Measurements from ENCODE around the gene NAPA.

The NAPA gene

GRCh38 chr19:47483800-47484690 lies 30.8 kb downstream of the NAPA start, which contains the start of gene KPTN:
Gene KPTN (minus strand): TSS chr19:47484219. CDS start chr19:47484160, 59 bp downstream.
- peak; percentile 82 for DNase-seq

DNA sequence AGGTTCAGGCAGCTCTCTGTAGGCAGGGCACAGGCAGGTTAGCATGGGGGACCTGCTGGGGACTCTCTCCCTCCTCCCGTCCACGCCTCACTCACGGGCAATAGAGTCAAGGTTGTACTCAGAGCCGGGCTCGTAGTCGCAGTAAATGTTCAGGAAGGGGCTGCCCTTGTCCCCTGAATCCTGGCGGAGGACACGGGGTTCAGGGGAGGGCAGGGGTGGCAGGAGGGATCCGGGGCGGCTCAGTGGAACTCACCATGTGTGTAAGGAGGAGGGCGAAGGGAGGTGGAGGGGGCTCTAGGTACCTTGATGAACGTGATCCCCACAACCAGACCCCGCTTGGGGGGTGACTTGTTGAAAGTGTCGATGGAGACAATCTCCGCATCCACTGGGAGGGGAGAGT lies 31.7 kb downstream of the NAPA start:
- DNase-seq = no peak

DNA sequence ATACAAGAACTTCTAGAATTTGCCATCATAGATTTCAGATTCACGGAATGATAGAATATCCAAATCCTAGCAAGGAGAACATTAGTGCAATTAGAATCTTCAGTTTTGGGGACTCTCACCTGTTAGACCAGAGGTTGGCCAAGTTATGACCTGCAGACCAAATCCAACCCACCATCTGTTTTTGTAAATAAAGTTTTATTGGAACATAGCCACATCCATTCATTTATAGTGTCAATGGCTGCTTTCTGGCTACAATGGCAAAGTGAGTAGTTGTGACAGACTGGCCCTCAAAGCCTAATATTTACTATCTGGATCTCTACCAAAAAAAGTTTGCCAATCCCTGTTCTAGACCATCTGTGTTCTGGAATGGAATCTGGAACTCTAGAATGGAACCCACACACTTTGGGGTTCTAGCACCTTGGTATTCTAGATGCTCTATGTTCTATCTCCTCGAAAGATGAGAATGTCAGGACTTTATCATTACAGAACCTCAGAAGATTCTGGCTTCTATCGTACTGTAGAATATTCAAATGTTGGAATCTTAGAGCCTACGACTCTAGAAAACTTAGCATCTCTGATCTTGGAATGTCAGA lies 33.3 kb downstream of the NAPA start:
- no peak for DNase-seq

DNA sequence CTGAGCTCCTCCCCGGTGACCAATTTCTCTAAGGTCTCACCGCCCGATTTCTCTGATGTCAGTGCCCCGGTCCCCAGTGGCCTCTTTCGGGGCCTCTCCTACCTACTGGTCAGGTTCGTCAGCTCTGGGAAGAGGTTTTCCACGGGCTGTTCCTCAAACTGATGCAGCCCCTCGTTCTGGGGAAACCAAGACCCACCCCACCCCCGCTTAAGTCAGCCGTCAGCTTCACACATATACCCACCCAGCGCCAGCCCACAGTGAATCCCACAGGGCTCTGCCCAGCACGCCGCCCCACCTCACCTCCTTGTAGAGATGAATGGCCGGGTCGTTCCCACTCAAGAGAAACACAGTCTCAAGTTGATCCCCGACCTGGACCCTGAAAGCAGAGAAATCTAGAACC lies 34.2 kb downstream of the NAPA start:
- no peak for DNase-seq

DNA sequence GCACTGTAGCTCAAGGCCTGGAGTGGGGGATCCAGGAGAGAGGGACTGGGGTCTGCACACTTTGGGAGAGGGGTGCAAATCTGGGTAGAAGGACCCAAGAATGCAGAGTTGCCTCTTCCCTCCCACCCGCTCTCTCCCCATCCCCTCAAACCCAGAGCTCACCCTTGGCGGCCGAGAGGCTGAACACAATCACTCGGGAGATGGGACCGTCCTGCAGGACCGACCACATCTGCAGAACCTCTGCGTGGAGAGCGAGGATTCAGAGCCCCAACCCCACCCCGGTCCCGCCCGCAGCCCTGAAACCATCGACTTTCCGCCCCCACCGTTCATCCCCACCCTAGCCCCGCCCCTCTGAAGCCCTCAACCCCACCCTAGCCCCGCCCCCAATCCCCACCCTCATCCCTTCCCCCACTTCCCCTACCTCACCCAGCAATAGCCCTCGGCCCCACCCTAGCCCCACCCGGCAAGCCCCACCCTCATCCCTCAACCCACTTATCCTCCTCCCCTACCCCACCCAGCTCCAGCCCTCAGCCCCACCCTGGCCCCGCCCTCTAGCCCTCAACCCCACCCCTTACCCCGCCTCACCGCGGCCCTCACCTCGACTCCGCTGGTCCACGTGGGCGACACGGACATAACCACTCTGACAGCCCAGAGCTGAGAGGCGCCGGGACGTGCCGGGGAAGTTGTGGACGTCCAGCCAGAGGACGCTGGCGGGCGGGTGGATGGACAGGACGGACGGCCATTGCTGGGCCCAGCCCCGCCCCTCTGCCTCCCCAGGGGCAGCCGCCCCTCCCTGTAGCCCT lies 35.0 kb downstream of the NAPA start:
- no peak for DNase-seq

GRCh38 chr19:47476438-47476972 lies 38.4 kb downstream of the NAPA start:
- no peak for DNase-seq

DNA sequence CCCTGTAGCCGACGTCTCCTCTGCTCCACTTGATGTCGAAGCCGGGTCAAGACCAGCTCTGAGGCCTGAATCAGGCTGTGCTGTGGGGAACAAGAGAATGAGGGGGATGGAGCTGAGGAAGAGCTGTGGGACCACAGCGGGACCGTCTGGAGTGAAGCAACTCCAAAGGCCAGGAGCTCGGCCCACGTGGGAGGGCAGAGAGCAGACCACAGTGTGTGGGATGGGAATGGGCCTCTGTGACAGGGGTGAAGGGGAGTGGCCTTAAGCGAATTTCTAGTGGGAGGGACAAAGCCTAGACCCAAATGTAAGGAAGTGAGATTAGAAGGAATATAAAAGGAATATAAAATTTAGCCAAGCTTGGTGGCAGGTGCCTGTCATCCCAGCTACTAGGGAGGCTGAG lies 39.4 kb downstream of the NAPA start:
- no peak for DNase-seq

GRCh38 chr19:47473336-47473735 lies 41.5 kb downstream of the NAPA start:
- DNase-seq = no peak

- DNase-seq = peak; percentile 33
These were observed 43.0 kb downstream of the NAPA start, which contains the start of gene SLC8A2 for GRCh38 chr19:47471733-47472457. Gene SLC8A2 (minus strand): TSS chr19:47471893. CDS start chr19:47466403, 5,490 bp downstream.

DNA sequence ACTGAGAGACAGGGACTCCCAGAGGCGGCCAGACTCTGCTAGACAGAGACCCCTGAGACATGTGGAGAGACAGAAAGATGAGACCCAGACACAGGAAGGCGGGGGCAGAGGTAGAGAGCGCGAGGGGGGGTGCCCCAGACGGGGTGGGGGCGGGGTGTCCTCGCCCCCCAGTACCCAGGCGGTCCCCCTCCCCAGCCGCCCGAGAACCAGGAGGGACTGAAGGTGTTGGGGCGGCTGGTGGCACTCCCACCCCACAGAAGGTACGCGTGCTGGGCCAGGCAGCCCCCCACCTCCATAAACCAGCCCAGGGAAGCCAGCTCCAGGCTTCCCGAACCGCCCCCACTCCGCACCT lies 43.5 kb downstream of the NAPA start:
- no peak for DNase-seq

DNA sequence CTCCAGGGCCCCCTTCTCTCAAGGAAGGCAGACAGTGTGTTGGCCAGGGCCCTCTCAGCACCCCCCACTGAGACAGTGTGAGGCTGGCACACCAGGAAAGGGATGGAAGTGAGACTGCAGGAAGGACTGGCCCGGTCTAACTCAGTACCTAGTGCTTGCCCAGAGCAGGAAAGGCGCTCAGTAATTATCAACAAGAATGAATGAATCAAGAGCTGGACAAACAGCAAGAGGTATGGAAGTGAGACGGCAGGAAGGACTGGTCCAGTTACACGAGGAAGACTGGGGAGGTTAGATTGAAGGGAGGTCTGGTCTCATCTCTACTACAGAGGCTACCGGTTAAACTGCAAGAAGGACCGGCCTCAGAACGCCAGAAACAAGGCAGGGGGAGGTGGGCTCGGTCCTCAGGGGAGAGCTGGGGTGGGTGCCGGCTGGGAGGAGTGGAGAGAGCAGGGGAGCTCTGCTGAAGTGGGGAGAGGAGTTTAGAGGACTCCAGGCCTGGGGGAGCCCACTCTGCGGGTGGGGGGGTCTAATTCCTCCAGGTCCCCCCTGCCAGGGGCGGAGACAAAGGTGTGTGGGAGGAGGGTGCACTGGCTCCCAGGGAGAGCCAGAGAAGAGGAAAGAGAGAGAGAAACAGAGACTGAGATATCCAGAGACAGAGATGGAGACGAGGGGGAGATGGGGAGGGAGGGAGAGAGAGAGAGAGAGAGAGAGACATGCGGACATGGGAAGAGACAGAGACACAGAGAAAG lies 44.2 kb downstream of the NAPA start:
- DNase-seq = no peak

- no peak for DNase-seq
These were observed 45.1 kb downstream of the NAPA start for GRCh38 chr19:47469719-47470118.

- DNase-seq = no peak
These were observed 45.5 kb downstream of the NAPA start for GRCh38 chr19:47469363-47469700.

GRCh38 chr19:47467914-47468313 lies 46.9 kb downstream of the NAPA start:
- no peak for DNase-seq

GRCh38 chr19:47465957-47466356 lies 48.9 kb downstream of the NAPA start:
- DNase-seq = no peak

GRCh38 chr19:47464675-47465419 lies 50.0 kb downstream of the NAPA start:
- no peak for DNase-seq

DNA sequence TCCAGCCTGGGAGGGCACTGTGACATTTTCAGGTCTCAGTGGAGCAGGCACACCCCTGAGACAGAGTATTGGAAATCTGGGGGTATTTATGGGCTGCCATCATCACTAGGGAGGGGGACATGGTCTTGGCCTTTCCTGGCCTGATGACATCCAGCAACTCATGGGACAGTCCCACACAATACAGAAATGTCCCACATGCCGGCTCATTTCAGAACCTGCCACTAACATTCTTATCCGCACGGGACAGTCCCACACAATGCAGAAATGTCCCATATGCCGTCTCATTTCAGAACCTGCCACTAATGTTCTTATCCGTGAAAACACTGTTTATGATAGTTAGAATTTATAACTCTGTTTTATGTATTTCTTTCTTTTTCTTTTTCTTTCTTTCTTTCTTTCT lies 53.0 kb downstream of the NAPA start:
- no peak for DNase-seq

DNA sequence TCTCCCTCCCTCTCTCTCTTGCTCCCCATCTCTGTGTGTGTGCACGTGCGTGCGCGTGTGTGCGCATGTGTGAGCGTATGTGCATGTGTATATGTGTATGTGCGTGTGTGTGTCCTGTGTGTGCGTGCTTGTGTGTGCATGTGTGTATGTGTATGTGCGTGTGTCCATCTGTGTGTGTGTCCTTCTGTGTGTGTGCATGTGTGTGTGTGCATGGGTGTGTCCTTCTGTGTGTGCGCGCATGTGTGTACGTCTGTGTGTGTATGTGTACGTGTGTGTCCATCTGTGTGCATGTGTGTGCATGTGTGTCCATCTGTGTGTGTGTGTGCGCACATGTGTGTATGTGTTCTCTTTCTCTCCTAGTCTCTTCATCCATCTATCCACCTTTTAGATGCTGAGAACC lies 55.4 kb downstream of the NAPA start:
- DNase-seq = no peak

DNA sequence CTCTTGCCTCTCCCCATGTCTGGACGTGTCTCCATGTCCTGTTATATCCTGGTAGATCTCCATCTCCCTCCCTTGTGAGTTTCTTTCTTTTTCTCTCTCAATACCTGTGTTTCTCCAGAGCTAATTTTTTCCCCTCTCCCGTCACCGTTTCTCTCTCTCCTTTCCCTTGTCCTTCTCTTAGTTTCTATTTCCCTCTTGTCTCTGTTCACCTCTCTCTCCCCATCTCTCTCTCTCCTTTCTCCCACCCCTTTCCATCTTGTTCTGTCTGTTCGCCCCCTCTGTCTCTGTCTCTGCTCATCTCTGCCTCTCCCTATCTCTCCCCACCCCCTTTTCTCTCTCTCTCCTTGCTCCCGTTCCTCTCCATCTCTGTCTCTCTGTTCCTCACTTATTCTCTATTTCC lies 56.2 kb downstream of the NAPA start:
- DNase-seq = no peak

DNA sequence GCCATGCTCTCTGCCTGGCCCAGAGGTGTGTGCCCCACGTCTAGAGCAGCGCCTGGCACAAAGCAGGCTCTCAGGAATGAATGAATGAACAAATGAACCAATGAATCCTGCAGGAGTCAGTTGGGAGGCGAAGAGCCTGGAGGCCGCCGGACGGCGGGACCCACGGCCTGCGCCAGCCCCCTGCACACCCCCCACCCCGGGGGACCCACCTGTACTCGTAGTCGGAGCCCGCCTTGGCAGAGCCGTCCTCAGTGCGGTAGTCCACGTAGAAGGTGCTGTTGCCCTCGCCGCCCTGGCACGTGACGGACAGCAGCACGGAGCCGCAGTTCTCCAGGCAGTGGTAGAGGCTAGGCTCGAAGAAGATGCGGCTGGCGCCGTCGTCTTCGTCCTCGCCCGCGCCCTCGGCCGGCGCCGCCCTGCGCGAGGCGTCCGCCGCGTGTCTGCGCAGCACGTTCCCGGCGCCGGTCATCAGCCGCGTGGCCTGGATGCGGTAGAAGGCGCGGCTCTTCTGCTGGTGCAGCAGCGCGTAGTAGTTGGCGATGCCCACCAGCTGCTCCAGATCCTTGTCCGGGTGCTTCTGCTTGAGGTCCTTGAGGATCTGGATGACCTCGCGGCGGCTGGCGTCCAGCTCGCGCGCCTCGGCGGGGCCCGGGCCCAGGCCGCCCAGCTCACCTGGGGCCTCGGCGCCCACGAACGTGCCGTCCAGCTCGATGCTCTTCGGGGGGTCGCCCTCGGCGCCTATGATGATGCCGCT lies 58.0 kb downstream of the NAPA start:
- no peak for DNase-seq

All from activated effector memory CD4-positive, alpha-beta T cell treated with Interleukin-2 at 50 U/mL for 16 hours (primary cell).